Liver (tissue), 9 donors: Measurements from ENCODE around the gene HNRNPL. TPM values are rescaled to one million over a fixed set of nuclear protein-coding genes. Genes with fewer than 3 reads are reported as not detected.

Experiments
- DNase-seq: peaks from one replicate; pipeline ENCODE4 v3.0.0-alpha.2; 2017; ENCODE audit warnings: low spot score
- H3K27ac ChIP-seq, 2 donors: one replicate each; pipeline ENCODE4 v1.7.0; 2013; ENCODE audit warnings: inconsistent platforms in 2 of 2, low read length in 2 of 2, control low read depth in 1 of 2, low read depth in 1 of 2, mild to moderate bottlenecking in 1 of 2
- H3K27me3 ChIP-seq, 4 donors: one replicate each; pipeline versions ENCODE4 v1.6.1 to v1.7.0; 2013; ENCODE audit warnings: low read length in 3 of 4, inconsistent platforms in 1 of 4, mild to moderate bottlenecking in 1 of 4, moderate library complexity in 1 of 4; ENCODE audit not compliant: control insufficient read depth in 4 of 4, insufficient read depth in 4 of 4
- H3K36me3 ChIP-seq, 4 donors: one replicate each; pipeline versions ENCODE4 v1.6.1 to v1.7.0; 2013; ENCODE audit warnings: low read length in 3 of 4, mild to moderate bottlenecking in 3 of 4, low read depth in 1 of 4, moderate library complexity in 1 of 4; ENCODE audit not compliant: control insufficient read depth in 4 of 4, insufficient read depth in 3 of 4
- H3K4me1 ChIP-seq, 4 donors: one replicate each; pipeline versions ENCODE4 v1.6.1 to v1.7.0; 2013; ENCODE audit warnings: low read length in 3 of 4, mild to moderate bottlenecking in 3 of 4, moderate library complexity in 1 of 4; ENCODE audit not compliant: control insufficient read depth in 4 of 4, insufficient read depth in 4 of 4
- H3K4me3 ChIP-seq, 3 donors: one replicate each; pipeline versions ENCODE4 v1.6.1 to v1.7.0; 2013; ENCODE audit warnings: low read length in 3 of 3, control low read depth in 1 of 3, low read depth in 1 of 3, mild to moderate bottlenecking in 1 of 3
- H3K9ac ChIP-seq, 2 donors: one replicate each; pipeline ENCODE4 v1.7.0; 2013; ENCODE audit warnings: low read length in 2 of 2, mild to moderate bottlenecking in 2 of 2, moderate library complexity in 2 of 2, control low read depth in 1 of 2, low read depth in 1 of 2
- H3K9me3 ChIP-seq, 4 donors: one replicate each; pipeline versions ENCODE4 v1.6.1 to v1.7.0; 2013; ENCODE audit warnings: low read length in 3 of 4; ENCODE audit not compliant: control insufficient read depth in 4 of 4
- ATF3 ChIP-seq: IDR thresholded peaks from 2 replicates; pipeline ENCODE4 v1.6.1; 2016; ENCODE audit warnings: antibody characterized with exemption
- EGR1 ChIP-seq, 2 donors: IDR thresholded peaks; 2 replicates each; pipeline ENCODE4 v1.6.1; 2016 to 2018; ENCODE audit warnings: antibody characterized with exemption in 2 of 2, low read depth in 2 of 2
- FOXA1 ChIP-seq: IDR thresholded peaks from 2 replicates; pipeline ENCODE4 v1.6.1; 2016; ENCODE audit warnings: antibody characterized with exemption
- FOXA2 ChIP-seq: IDR thresholded peaks from 2 replicates; pipeline ENCODE4 v1.6.1; 2016; ENCODE audit warnings: antibody characterized with exemption
- GABPA ChIP-seq, 2 donors: IDR thresholded peaks in 1 of 2; conservative IDR thresholded peaks in 1 of 2; 2 replicates each; pipeline ENCODE4 v1.6.1; 2016; ENCODE audit warnings: antibody characterized with exemption in 2 of 2, mild to moderate bottlenecking in 1 of 2, moderate library complexity in 1 of 2
- HNF4A ChIP-seq, 2 donors: conservative IDR thresholded peaks; 2 replicates each; pipeline ENCODE4 v1.6.1; 2016; ENCODE audit warnings: antibody characterized with exemption in 2 of 2, mild to moderate bottlenecking in 2 of 2
- HNF4G ChIP-seq: IDR thresholded peaks from 2 replicates; pipeline ENCODE4 v1.6.1; 2016; ENCODE audit warnings: antibody characterized with exemption
- JUND ChIP-seq, 2 donors: IDR thresholded peaks; 2 replicates each; pipeline ENCODE4 v1.6.1; 2016; ENCODE audit warnings: antibody characterized with exemption in 2 of 2
- NR2F2 ChIP-seq: IDR thresholded peaks from 2 replicates; pipeline ENCODE4 v1.6.1; 2016; ENCODE audit warnings: antibody characterized with exemption
- RAD21 ChIP-seq, 2 donors: IDR thresholded peaks; 2 replicates each; pipeline ENCODE4 v1.6.1; 2016; ENCODE audit warnings: antibody characterized with exemption in 2 of 2, mild to moderate bottlenecking in 2 of 2
- RXRA ChIP-seq, 2 donors: IDR thresholded peaks; 2 replicates each; pipeline ENCODE4 v1.6.1; 2017 to 2018; ENCODE audit warnings: antibody characterized with exemption in 2 of 2, mild to moderate bottlenecking in 1 of 2
- SP1 ChIP-seq: IDR thresholded peaks from 2 replicates; pipeline ENCODE4 v1.6.1; 2018; ENCODE audit warnings: antibody characterized with exemption, mild to moderate bottlenecking
- TAF1 ChIP-seq: conservative IDR thresholded peaks from 2 replicates; pipeline ENCODE4 v1.6.1; 2016; ENCODE audit warnings: antibody characterized with exemption, mild to moderate bottlenecking
- YY1 ChIP-seq: IDR thresholded peaks from 2 replicates; pipeline ENCODE4 v1.6.1; 2016; ENCODE audit warnings: antibody characterized with exemption, mild to moderate bottlenecking
- WGBS: extraction: QIAGEN DNeasy Blood & Tissue Kit; methylation state at CpG from one replicate; pipeline ENCODE4 v1.1.7; 2013; 5-methylcytosine and 5-hydroxymethylcytosine counted together
- polyA plus RNA-seq, 2 donors: library from polyadenylated mRNA; stranded (reverse) in 1 of 2; unstranded in 1 of 2; fragments of 200-250 nt in 1 of 2; fragments of >200 nt in 1 of 2; fragmentation: Nextera tagmentation in 1 of 2; extraction: Ambion mirVana in 1 of 2; gene quantifications; one replicate each; pipeline versions ENCODE4 v1.2.1 to v1.2.3, GENCODE V29; 2013 to 2015
- total RNA-seq, 2 donors: library from RNA; depleted of rRNA; stranded (reverse); fragments of >200 nt; gene quantifications; one replicate each; pipeline ENCODE4 v1.2.3, GENCODE V29; 2014
- TF ChIP-seq, protein P1 (sequence below): IDR thresholded peaks from 2 replicates; pipeline ENCODE4 v1.6.1; 2016; ENCODE audit warnings: antibody characterized with exemption, mild to moderate bottlenecking
- TF ChIP-seq, protein P2 (sequence below): IDR thresholded peaks from 2 replicates; pipeline ENCODE4 v1.6.1; 2016; ENCODE audit warnings: antibody characterized with exemption
- TF ChIP-seq, protein P3 (sequence below): IDR thresholded peaks from 2 replicates; pipeline ENCODE4 v1.6.1; 2016; ENCODE audit warnings: antibody characterized with exemption
- TF ChIP-seq, protein P4 (sequence below): fragments of 150-350 bp; IDR thresholded peaks from 2 replicates; pipeline ENCODE4 v1.5.1; 2017; ENCODE audit warnings: improper control_type of control experiment, low read depth, low read length; ENCODE audit not compliant: missing input control
- donor health status: healthy.
- donor health status: healthy.
- donor health status: healthy.
- donor health status: healthy.
- donor health status: healthy.

Gene HNRNPL
- total and polyA plus RNA-seq, 4 donors, result 50.4 to 166 (median 95.6) TPM

- Histone ChIP-seq H3K4me1 (peaks cover 5 to 34% (median 25%) of the 10 kb centered on the region in 4 donors), H3K9ac (peak overlapping the region; percentile 84 to 100), H3K27ac (peak overlapping the region; percentile 95 to 100), H3K9me3 (no peaks in the 10 kb centered on the region), H3K27me3 (no peaks in the 10 kb centered on the region), H3K4me3 (peak overlapping the region; percentile 74 to 93 (median 90)), H3K36me3 (peaks cover 0 to 9% (median 5%) of the 10 kb centered on the region in 4 donors)
- peak; percentile 90 for DNase-seq
- under 1% methylated on average over 67 of the region's 67 CpGs for WGBS
- TF ChIP-seq NR2F2 (no peak), RAD21 (IDR thresholded peaks at IDR 0.05) (no peak), HNF4A (conservative IDR thresholded peaks at IDR 0.05) (no peak), RXRA (IDR thresholded peaks at IDR 0.05) (no peak), SP1 (peak; percentile 39), YY1 (peak; percentile 15), HNF4G (no peak), EGR1 (IDR thresholded peaks at IDR 0.05; ENCODE audit: low read depth in 2 of 2) (peak; percentile 70 to 90)
- TF ChIP-seq, protein P1, sequence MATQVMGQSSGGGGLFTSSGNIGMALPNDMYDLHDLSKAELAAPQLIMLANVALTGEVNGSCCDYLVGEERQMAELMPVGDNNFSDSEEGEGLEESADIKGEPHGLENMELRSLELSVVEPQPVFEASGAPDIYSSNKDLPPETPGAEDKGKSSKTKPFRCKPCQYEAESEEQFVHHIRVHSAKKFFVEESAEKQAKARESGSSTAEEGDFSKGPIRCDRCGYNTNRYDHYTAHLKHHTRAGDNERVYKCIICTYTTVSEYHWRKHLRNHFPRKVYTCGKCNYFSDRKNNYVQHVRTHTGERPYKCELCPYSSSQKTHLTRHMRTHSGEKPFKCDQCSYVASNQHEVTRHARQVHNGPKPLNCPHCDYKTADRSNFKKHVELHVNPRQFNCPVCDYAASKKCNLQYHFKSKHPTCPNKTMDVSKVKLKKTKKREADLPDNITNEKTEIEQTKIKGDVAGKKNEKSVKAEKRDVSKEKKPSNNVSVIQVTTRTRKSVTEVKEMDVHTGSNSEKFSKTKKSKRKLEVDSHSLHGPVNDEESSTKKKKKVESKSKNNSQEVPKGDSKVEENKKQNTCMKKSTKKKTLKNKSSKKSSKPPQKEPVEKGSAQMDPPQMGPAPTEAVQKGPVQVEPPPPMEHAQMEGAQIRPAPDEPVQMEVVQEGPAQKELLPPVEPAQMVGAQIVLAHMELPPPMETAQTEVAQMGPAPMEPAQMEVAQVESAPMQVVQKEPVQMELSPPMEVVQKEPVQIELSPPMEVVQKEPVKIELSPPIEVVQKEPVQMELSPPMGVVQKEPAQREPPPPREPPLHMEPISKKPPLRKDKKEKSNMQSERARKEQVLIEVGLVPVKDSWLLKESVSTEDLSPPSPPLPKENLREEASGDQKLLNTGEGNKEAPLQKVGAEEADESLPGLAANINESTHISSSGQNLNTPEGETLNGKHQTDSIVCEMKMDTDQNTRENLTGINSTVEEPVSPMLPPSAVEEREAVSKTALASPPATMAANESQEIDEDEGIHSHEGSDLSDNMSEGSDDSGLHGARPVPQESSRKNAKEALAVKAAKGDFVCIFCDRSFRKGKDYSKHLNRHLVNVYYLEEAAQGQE, result peak; percentile 36
- TF ChIP-seq, protein P2, sequence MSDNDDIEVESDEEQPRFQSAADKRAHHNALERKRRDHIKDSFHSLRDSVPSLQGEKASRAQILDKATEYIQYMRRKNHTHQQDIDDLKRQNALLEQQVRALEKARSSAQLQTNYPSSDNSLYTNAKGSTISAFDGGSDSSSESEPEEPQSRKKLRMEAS, result peak; percentile 50
These were observed 1.9 kb upstream of the HNRNPL start for GRCh38 chr19:38851622-38852230.

DNA sequence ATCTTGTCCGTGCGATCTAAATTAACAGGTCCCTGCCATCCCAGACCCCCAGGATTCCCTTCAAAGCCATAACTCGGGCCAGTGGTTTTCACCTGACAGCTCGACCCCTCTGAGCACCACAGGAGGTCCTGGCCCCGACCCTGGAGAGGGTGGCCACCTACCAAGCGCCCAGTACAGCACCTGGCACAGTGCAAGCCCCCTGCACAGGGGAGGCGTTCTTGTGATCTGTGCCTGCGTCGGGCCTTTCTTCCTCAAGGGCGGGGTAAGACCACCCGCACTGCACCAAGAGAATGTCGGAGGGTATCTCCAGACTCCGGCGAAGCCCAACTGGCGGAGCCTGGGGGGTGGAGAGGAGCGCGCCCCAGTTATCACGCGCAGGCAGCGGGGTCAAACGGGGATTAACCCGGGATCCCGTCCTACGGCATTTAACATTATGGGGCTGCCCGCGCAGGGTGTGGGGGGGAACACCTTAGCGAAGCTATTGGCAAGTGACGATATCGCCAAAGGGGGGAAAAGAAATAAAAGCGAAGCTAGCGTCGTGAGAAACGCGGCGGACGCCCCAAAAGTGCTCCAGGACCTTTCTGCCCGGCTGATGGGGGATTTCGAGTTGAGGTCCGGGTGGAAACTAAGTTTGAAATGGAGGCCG lies 1.3 kb upstream of the HNRNPL start:
- H3K4me1 ChIP-seq, result peaks cover 5 to 36% (median 28%) of the 10 kb centered on the region in 4 donors
- peaks cover under 1 to 12% (median 9%) of the 10 kb centered on the region in 4 donors for H3K36me3 ChIP-seq
- TF ChIP-seq, protein P2, result no peak
- TF ChIP-seq, protein P3, sequence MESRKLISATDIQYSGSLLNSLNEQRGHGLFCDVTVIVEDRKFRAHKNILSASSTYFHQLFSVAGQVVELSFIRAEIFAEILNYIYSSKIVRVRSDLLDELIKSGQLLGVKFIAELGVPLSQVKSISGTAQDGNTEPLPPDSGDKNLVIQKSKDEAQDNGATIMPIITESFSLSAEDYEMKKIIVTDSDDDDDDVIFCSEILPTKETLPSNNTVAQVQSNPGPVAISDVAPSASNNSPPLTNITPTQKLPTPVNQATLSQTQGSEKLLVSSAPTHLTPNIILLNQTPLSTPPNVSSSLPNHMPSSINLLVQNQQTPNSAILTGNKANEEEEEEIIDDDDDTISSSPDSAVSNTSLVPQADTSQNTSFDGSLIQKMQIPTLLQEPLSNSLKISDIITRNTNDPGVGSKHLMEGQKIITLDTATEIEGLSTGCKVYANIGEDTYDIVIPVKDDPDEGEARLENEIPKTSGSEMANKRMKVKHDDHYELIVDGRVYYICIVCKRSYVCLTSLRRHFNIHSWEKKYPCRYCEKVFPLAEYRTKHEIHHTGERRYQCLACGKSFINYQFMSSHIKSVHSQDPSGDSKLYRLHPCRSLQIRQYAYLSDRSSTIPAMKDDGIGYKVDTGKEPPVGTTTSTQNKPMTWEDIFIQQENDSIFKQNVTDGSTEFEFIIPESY, result no peak
- TF ChIP-seq, protein P4, sequence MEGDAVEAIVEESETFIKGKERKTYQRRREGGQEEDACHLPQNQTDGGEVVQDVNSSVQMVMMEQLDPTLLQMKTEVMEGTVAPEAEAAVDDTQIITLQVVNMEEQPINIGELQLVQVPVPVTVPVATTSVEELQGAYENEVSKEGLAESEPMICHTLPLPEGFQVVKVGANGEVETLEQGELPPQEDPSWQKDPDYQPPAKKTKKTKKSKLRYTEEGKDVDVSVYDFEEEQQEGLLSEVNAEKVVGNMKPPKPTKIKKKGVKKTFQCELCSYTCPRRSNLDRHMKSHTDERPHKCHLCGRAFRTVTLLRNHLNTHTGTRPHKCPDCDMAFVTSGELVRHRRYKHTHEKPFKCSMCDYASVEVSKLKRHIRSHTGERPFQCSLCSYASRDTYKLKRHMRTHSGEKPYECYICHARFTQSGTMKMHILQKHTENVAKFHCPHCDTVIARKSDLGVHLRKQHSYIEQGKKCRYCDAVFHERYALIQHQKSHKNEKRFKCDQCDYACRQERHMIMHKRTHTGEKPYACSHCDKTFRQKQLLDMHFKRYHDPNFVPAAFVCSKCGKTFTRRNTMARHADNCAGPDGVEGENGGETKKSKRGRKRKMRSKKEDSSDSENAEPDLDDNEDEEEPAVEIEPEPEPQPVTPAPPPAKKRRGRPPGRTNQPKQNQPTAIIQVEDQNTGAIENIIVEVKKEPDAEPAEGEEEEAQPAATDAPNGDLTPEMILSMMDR, result no peak
- no peak for TF ChIP-seq TAF1
- TF ChIP-seq SP1, result no peak
- TF ChIP-seq RAD21 (IDR thresholded peaks at IDR 0.05), result no peak
- no peak for TF ChIP-seq ATF3
- no peak for TF ChIP-seq EGR1 (IDR thresholded peaks at IDR 0.05; ENCODE audit: low read depth in 2 of 2)
- TF ChIP-seq NR2F2, result no peak
- TF ChIP-seq GABPA (IDR thresholded peaks at IDR 0.05 in 1 of 2, conservative IDR thresholded peaks at IDR 0.05 in 1 of 2), result no peak
- TF ChIP-seq FOXA1, result no peak
- TF ChIP-seq RXRA (IDR thresholded peaks at IDR 0.05), result no peak
- TF ChIP-seq HNF4G, result no peak
- no peak for TF ChIP-seq JUND (IDR thresholded peaks at IDR 0.05)
- TF ChIP-seq, protein P1, result no peak
- TF ChIP-seq YY1, result no peak
- no peak for TF ChIP-seq FOXA2
- no peak for TF ChIP-seq HNF4A (conservative IDR thresholded peaks at IDR 0.05)
- H3K4me3 ChIP-seq, result peak overlapping the region; percentile 74 to 93 (median 90)
- H3K27ac ChIP-seq, result peak overlapping the region; percentile 95 to 100
- DNase-seq, result peak; percentile 61
- WGBS, result under 1% methylated on average over 40 of the region's 40 CpGs
- H3K9ac ChIP-seq, result peak overlapping the region; percentile 84 to 100
- no peaks in the 10 kb centered on the region for H3K9me3 ChIP-seq
- no peaks in the 10 kb centered on the region for H3K27me3 ChIP-seq
